Adrenal gland (tissue), 5 donors: ENCODE data around the gene AHRR.

Experiments
- CTCF ChIP-seq, 6 experiments: fragments of 450-650 bp in 4 of 6; fragments of 200-600 bp in 2 of 6; sonication (generic) in 1 of 6; IDR thresholded peaks; 1 replicate in 5 of 6; 2 replicates in 1 of 6; pipeline versions ENCODE4 v1.5.1 to v1.8.0; 2016 to 2021; ENCODE audit warnings: antibody characterized with exemption in 6 of 6, mild to moderate bottlenecking in 2 of 6, moderate library complexity in 1 of 6
- POLR2A ChIP-seq, 2 donors: fragments of 450-650 bp; IDR thresholded peaks; one replicate each; pipeline ENCODE4 v1.6.1; 2017; ENCODE audit warnings: antibody characterized with exemption in 2 of 2, mild to moderate bottlenecking in 2 of 2, moderate library complexity in 1 of 2
- donor health status: DM: no; HTN: no; CAD: no.

DNA sequence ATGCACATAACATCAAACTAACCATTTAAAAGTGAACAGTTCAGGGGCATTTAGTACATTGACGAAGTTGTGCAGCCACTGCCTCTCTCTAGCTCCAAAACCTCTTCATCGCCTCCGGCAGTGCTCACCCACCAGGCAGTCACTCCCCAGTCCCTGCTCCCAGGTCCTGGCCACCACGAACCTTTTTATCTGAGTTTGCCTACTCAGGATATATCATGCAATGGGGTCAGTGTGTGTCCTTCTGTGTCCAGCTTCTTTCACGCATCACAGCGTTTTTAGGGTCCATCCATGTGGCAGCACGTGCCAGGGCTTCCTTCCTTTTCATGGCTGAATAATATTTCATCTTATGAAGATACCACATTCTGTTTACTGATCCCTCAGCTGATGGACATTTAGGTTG, 4.6 kb downstream of the AHRR start:
- TF ChIP-seq CTCF (IDR thresholded peaks at IDR 0.05) (no peak), POLR2A (IDR thresholded peaks at IDR 0.05) (no peak)
